ENCODE data around the gene SSBP1.

- TF ChIP-seq CTCF (IDR thresholded peaks at IDR 0.05) (no peak), POLR2AphosphoS5 (IDR thresholded peaks at IDR 0.05; ENCODE audit: low read depth, low read length) (no peak)
Measured at GRCh38 chr7:141714571-141714970, 23.6 kb upstream of the SSBP1 start.

Measured in Panc1 (cell line).